Nephron (organoid): ENCODE results near the gene FYTTD1.

Experiments
- H3K27ac Mint-ChIP-seq, 3 experiments: 2 replicates each; pipeline ENCODE4 v1.8.0; 2020; ENCODE audit warnings: mixed read lengths in 3 of 3, mild to moderate bottlenecking in 2 of 3, moderate library complexity in 1 of 3
- H3K27me3 Mint-ChIP-seq: 2 replicates; pipeline ENCODE4 v1.8.0; 2021; ENCODE audit warnings: low read depth, mild to moderate bottlenecking, moderate library complexity, mixed read lengths
- H3K36me3 Mint-ChIP-seq: 2 replicates; pipeline ENCODE4 v1.8.0; 2020; ENCODE audit warnings: low read depth, mixed read lengths
- H3K4me1 Mint-ChIP-seq: 2 replicates; pipeline ENCODE4 v1.8.0; 2020; ENCODE audit warnings: mixed read lengths
- H3K4me3 Mint-ChIP-seq, 3 experiments: 2 replicates each; pipeline ENCODE4 v1.8.0; 2020; ENCODE audit warnings: mild to moderate bottlenecking in 3 of 3, mixed read lengths in 3 of 3, moderate library complexity in 2 of 3
- H3K9me3 Mint-ChIP-seq: 2 replicates; pipeline ENCODE4 v1.8.0; 2020; ENCODE audit warnings: mixed read lengths
- CTCF ChIP-seq, 3 experiments: fragments of 200-600 bp; sonication (generic); IDR thresholded peaks; one replicate each; pipeline ENCODE4 v1.5.0; 2021; ENCODE audit warnings: antibody characterized with exemption in 3 of 3; ENCODE audit not compliant: unreplicated experiment in 3 of 3

The FYTTD1 gene

GRCh38 chr3:197835509-197835908, 85.8 kb downstream of the FYTTD1 start:
- H3K36me3 Mint-ChIP-seq: peaks cover 50% of the 10 kb centered on the region
- H3K27me3 Mint-ChIP-seq: no peaks in the 10 kb centered on the region
- peaks cover 4% of the 10 kb centered on the region for H3K4me1 Mint-ChIP-seq
- no peaks in the 10 kb centered on the region for H3K9me3 Mint-ChIP-seq
- no peak overlapping the region for H3K27ac Mint-ChIP-seq
- no peak for TF ChIP-seq CTCF (IDR thresholded peaks at IDR 0.05; ENCODE audit: unreplicated experiment in 3 of 3)
- H3K4me3 Mint-ChIP-seq: no peak overlapping the region

DNA sequence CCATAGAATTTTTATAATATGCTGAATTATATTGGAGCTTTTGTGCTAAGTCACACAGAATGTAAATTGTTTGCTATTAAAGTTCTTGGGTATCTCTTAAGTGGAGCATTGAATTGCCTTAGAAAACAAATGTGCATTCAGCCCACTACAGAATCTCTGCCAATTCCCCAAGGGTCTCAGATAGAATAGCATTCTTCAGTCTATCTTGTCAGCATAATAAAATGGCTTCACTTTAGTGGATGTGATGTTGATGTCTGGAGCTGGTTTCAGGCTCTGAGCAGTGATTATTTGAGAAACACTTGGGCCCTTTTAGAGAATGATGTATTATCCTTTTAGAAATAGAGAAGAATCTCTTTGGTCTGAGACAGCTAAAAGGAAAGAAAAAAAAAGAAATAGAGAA, 86.6 kb downstream of the FYTTD1 start:
- Mint-ChIP-seq H3K4me3 (no peak overlapping the region), H3K27me3 (no peaks in the 10 kb centered on the region), H3K36me3 (peaks cover 51% of the 10 kb centered on the region), H3K9me3 (no peaks in the 10 kb centered on the region), H3K4me1 (peaks cover 4% of the 10 kb centered on the region), H3K27ac (no peak overlapping the region)
- TF ChIP-seq CTCF (IDR thresholded peaks at IDR 0.05; ENCODE audit: unreplicated experiment in 3 of 3): no peak
